SJCRH30 (cell line): ENCODE data around the gene RXRG. TPM values are rescaled to one million over a fixed set of nuclear protein-coding genes. Genes with fewer than 3 reads are reported as not detected.

ENCODE experiments used
- DNase-seq, 2 experiments: peaks; one replicate each; pipeline ENCODE4 v3.0.0-alpha.2; 2015 to 2020
- H3K27ac ChIP-seq: fragments of 250-450 bp; sonication (Bioruptor Pico); 2 replicates; pipeline ENCODE4 v1.5.1; 2020; ENCODE audit warnings: mild to moderate bottlenecking, moderate library complexity
- H3K27me3 ChIP-seq: fragments of 250-450 bp; sonication (Bioruptor Pico); 2 replicates; pipeline ENCODE4 v1.5.1; 2020; ENCODE audit warnings: mild to moderate bottlenecking, moderate library complexity
- H3K36me3 ChIP-seq: fragments of 250-450 bp; sonication (Bioruptor Pico); 2 replicates; pipeline ENCODE4 v1.5.1; 2020; ENCODE audit warnings: mild to moderate bottlenecking, moderate library complexity
- H3K4me1 ChIP-seq: fragments of 250-450 bp; sonication (Bioruptor Pico); 2 replicates; pipeline ENCODE4 v1.5.1; 2020; ENCODE audit warnings: mild to moderate bottlenecking, moderate library complexity
- H3K4me3 ChIP-seq: fragments of 250-450 bp; sonication (Bioruptor Pico); 2 replicates; pipeline ENCODE4 v1.5.1; 2020; ENCODE audit warnings: mild to moderate bottlenecking, moderate library complexity
- H3K9me3 ChIP-seq: fragments of 250-450 bp; sonication (Bioruptor Pico); replicated peaks from 2 replicates; pipeline ENCODE4 v1.5.1; 2020; ENCODE audit warnings: mild to moderate bottlenecking, moderate library complexity
- total RNA-seq: library from RNA; depleted of rRNA; stranded (reverse); fragments of >200 nt; shearing (Covaris generic); gene quantifications from 2 replicates; pipeline ENCODE4 v1.2.3, GENCODE V29; 2014

Gene RXRG
- total RNA-seq, 1 experiment from 2014 or later: 13.4 TPM

- no peaks in the 10 kb centered on the region for H3K27me3 ChIP-seq
- H3K36me3 ChIP-seq: no peaks in the 10 kb centered on the region
- no peaks in the 10 kb centered on the region for H3K9me3 ChIP-seq
- no peak overlapping the region for H3K27ac ChIP-seq
- H3K4me1 ChIP-seq: no peaks in the 10 kb centered on the region
- DNase-seq: no peak
- H3K4me3 ChIP-seq: no peak overlapping the region
Observed at GRCh38 chr1:165436994-165437393, 7.9 kb downstream of the RXRG start.

- Histone ChIP-seq H3K27ac (no peak overlapping the region), H3K4me3 (no peak overlapping the region), H3K36me3 (no peaks in the 10 kb centered on the region), H3K4me1 (peaks cover 5% of the 10 kb centered on the region), H3K27me3 (no peaks in the 10 kb centered on the region), H3K9me3 (no peaks in the 10 kb centered on the region; the same call in 1 of the 2 replicates)
- DNase-seq: no peak
Observed at GRCh38 chr1:165435801-165436200, 9.1 kb downstream of the RXRG start.

- Histone ChIP-seq H3K4me1 (peaks cover 5% of the 10 kb centered on the region), H3K4me3 (no peak overlapping the region), H3K9me3 (no peaks in the 10 kb centered on the region; the same call in 1 of the 2 replicates), H3K27ac (no peak overlapping the region), H3K36me3 (no peaks in the 10 kb centered on the region), H3K27me3 (no peaks in the 10 kb centered on the region)
- no peak for DNase-seq
Observed at GRCh38 chr1:165434281-165434680, 10.6 kb downstream of the RXRG start.

GRCh38 chr1:165431079-165431478, 13.8 kb downstream of the RXRG start:
- no peak for DNase-seq
- Histone ChIP-seq H3K9me3 (no peaks in the 10 kb centered on the region; the same call in 1 of the 2 replicates), H3K27me3 (no peaks in the 10 kb centered on the region), H3K4me3 (no peak overlapping the region), H3K4me1 (peaks cover 5% of the 10 kb centered on the region), H3K36me3 (peaks cover 8% of the 10 kb centered on the region; the same call in 1 of the 2 replicates), H3K27ac (no peak overlapping the region)

- DNase-seq: no peak
- H3K27ac ChIP-seq: no peak overlapping the region
- H3K36me3 ChIP-seq: peaks cover 8% of the 10 kb centered on the region; the same call in 1 of the 2 replicates
- H3K9me3 ChIP-seq: no peaks in the 10 kb centered on the region; the same call in 1 of the 2 replicates
- H3K4me3 ChIP-seq: no peak overlapping the region
- peaks cover 4% of the 10 kb centered on the region for H3K4me1 ChIP-seq
- no peaks in the 10 kb centered on the region for H3K27me3 ChIP-seq
Observed at GRCh38 chr1:165426745-165427144, 18.2 kb downstream of the RXRG start.

- no peaks in the 10 kb centered on the region; the same call in 1 of the 2 replicates for H3K9me3 ChIP-seq
- no peaks in the 10 kb centered on the region for H3K4me1 ChIP-seq
- H3K4me3 ChIP-seq: no peak overlapping the region
- H3K27ac ChIP-seq: no peak overlapping the region
- no peaks in the 10 kb centered on the region for H3K27me3 ChIP-seq
- peaks cover 8% of the 10 kb centered on the region; the same call in 1 of the 2 replicates for H3K36me3 ChIP-seq
- DNase-seq: no peak
Observed at GRCh38 chr1:165425621-165426020, 19.3 kb downstream of the RXRG start.

- DNase-seq: no peak
- no peaks in the 10 kb centered on the region for H3K27me3 ChIP-seq
- H3K4me3 ChIP-seq: no peak overlapping the region
- peaks cover 8% of the 10 kb centered on the region; the same call in 1 of the 2 replicates for H3K36me3 ChIP-seq
- H3K9me3 ChIP-seq: no peaks in the 10 kb centered on the region
- H3K27ac ChIP-seq: no peak overlapping the region
- no peaks in the 10 kb centered on the region for H3K4me1 ChIP-seq
Observed at GRCh38 chr1:165424454-165425216, 20.3 kb downstream of the RXRG start.

- Histone ChIP-seq H3K36me3 (peaks cover 3% of the 10 kb centered on the region; the same call in 1 of the 2 replicates), H3K4me1 (no peaks in the 10 kb centered on the region), H3K27ac (no peak overlapping the region), H3K4me3 (no peak overlapping the region), H3K9me3 (no peaks in the 10 kb centered on the region), H3K27me3 (no peaks in the 10 kb centered on the region)
- DNase-seq: no peak
Observed at GRCh38 chr1:165423136-165423535, 21.8 kb downstream of the RXRG start.

GRCh38 chr1:165420655-165421054, 24.3 kb downstream of the RXRG start:
- no peak overlapping the region for H3K27ac ChIP-seq
- no peaks in the 10 kb centered on the region for H3K9me3 ChIP-seq
- no peaks in the 10 kb centered on the region for H3K4me1 ChIP-seq
- no peak for DNase-seq
- H3K27me3 ChIP-seq: no peaks in the 10 kb centered on the region
- H3K4me3 ChIP-seq: no peak overlapping the region
- H3K36me3 ChIP-seq: peaks cover 5% of the 10 kb centered on the region; the same call in 1 of the 2 replicates

- Histone ChIP-seq H3K36me3 (peaks cover 5% of the 10 kb centered on the region; the same call in 1 of the 2 replicates), H3K27ac (no peak overlapping the region), H3K4me3 (no peak overlapping the region), H3K9me3 (no peaks in the 10 kb centered on the region), H3K4me1 (no peaks in the 10 kb centered on the region), H3K27me3 (no peaks in the 10 kb centered on the region)
- DNase-seq: no peak
Observed at GRCh38 chr1:165419839-165420238, 25.1 kb downstream of the RXRG start.

GRCh38 chr1:165418195-165418594, 26.7 kb downstream of the RXRG start:
- H3K27ac ChIP-seq: no peak overlapping the region
- H3K27me3 ChIP-seq: no peaks in the 10 kb centered on the region
- H3K36me3 ChIP-seq: peaks cover 5% of the 10 kb centered on the region; the same call in 1 of the 2 replicates
- H3K9me3 ChIP-seq: no peaks in the 10 kb centered on the region
- no peaks in the 10 kb centered on the region for H3K4me1 ChIP-seq
- no peak overlapping the region for H3K4me3 ChIP-seq
- DNase-seq: no peak

- DNase-seq: no peak
- H3K9me3 ChIP-seq: no peaks in the 10 kb centered on the region
- no peak overlapping the region for H3K27ac ChIP-seq
- H3K36me3 ChIP-seq: peaks cover 5% of the 10 kb centered on the region; the same call in 1 of the 2 replicates
- H3K4me3 ChIP-seq: no peak overlapping the region
- no peaks in the 10 kb centered on the region for H3K4me1 ChIP-seq
- H3K27me3 ChIP-seq: no peaks in the 10 kb centered on the region
Observed at GRCh38 chr1:165416876-165417275, 28.1 kb downstream of the RXRG start.

GRCh38 chr1:165415068-165415467, 29.9 kb downstream of the RXRG start:
- H3K4me3 ChIP-seq: no peak overlapping the region
- H3K27ac ChIP-seq: no peak overlapping the region
- H3K27me3 ChIP-seq: no peaks in the 10 kb centered on the region
- no peaks in the 10 kb centered on the region for H3K4me1 ChIP-seq
- no peaks in the 10 kb centered on the region for H3K9me3 ChIP-seq
- no peak for DNase-seq
- peaks cover 5% of the 10 kb centered on the region; the same call in 1 of the 2 replicates for H3K36me3 ChIP-seq

- Histone ChIP-seq H3K4me3 (no peak overlapping the region), H3K9me3 (no peaks in the 10 kb centered on the region), H3K27ac (no peak overlapping the region), H3K4me1 (no peaks in the 10 kb centered on the region), H3K27me3 (no peaks in the 10 kb centered on the region), H3K36me3 (peaks cover 5% of the 10 kb centered on the region; the same call in 1 of the 2 replicates)
- no peak for DNase-seq
Observed at GRCh38 chr1:165414620-165415019, 30.3 kb downstream of the RXRG start.

- Histone ChIP-seq H3K4me1 (no peaks in the 10 kb centered on the region), H3K4me3 (no peak overlapping the region), H3K27me3 (no peaks in the 10 kb centered on the region)
Observed at GRCh38 chr1:165411396-165411795, 33.5 kb downstream of the RXRG start.

More at GRCh38 chr1:165411396-165411795, 33.5 kb downstream of the RXRG start:
- no peaks in the 10 kb centered on the region for H3K9me3 ChIP-seq
- no peak for DNase-seq
- H3K27ac ChIP-seq: no peak overlapping the region
- H3K36me3 ChIP-seq: peaks cover 3% of the 10 kb centered on the region; the same call in 1 of the 2 replicates
